K562 (cell line): ENCODE data around the gene HMGA1. TPM values are rescaled to one million over a fixed set of nuclear protein-coding genes. Genes with fewer than 3 reads are reported as not detected.

Source experiments
- ATAC-seq: fragments of 200-7000 bp; cut with Tn5 transposase; 3 replicates; pipeline ENCODE4 v1.9.1; 2020; ENCODE audit warnings: moderate library complexity
- BruUV-seq: library from RNA; stranded (reverse); fragments of 400-500 nt; replicated peaks from 2 replicates; lab custom pipeline; 2021; lab: Mats Ljungman, UMichigan
- CTCF ChIA-PET: fragments of 300-600 bp; formaldehyde crosslinking; extraction: SDS; loops from one replicate; lab custom pipeline; 2021; ENCODE audit warnings: low intra/inter-chr PET ratio; lab: Yijun Ruan, JAX
- POLR2A ChIA-PET: fragments of 300-600, 350-650 bp; sonication (Branson Sonifier 250); formaldehyde crosslinking; extraction: SDS; loops from one replicate; lab custom pipeline; 2021; ENCODE audit warnings: antibody characterized with exemption, inconsistent platforms; lab: Yijun Ruan, JAX
- DNase-seq, 4 experiments: peaks; one replicate each; pipeline versions ENCODE4 v3.0.0 to v3.0.0-alpha.2; 2011 to 2018; ENCODE audit warnings: low spot score in 3 of 4, mixed read lengths in 3 of 4; ENCODE audit errors: extremely low read depth in 1 of 4
- FAIRE-seq: peaks from 2 replicates; lab custom pipeline; 2011; peaks lifted over from hg19 to GRCh38; lab: Jason Lieb, UNC
- H2AFZ ChIP-seq: 2 replicates; pipeline ENCODE4 v1.6.0; 2011; ENCODE audit warnings: low read depth, low read length, control low read depth, inconsistent platforms
- H3K27ac ChIP-seq: fragments of 200-600 bp; 3 replicates; pipeline ENCODE4 v1.8.0; 2011; ENCODE audit warnings: low read depth, mild to moderate bottlenecking, control low read depth, inconsistent platforms, low read length, moderate library complexity, mixed read lengths; ENCODE audit errors: extremely low read depth
- H3K27me3 ChIP-seq, 2 experiments: fragments of 300-600 bp in 1 of 2; 2 replicates in 1 of 2; 3 replicates in 1 of 2; pipeline versions ENCODE4 v1.6.0 to v1.8.0; 2011; ENCODE audit warnings: inconsistent platforms in 2 of 2, low read length in 2 of 2, mild to moderate bottlenecking in 1 of 2, mixed read lengths in 1 of 2, moderate library complexity in 1 of 2; ENCODE audit not compliant: control insufficient read depth in 2 of 2, insufficient read depth in 2 of 2
- H3K36me3 ChIP-seq: fragments of 300-600 bp; 3 replicates; pipeline ENCODE4 v1.8.0; 2011; ENCODE audit warnings: mild to moderate bottlenecking, low read length, inconsistent platforms; ENCODE audit not compliant: control insufficient read depth, insufficient read depth
- H3K4me1 ChIP-seq, 2 experiments: fragments of 200-600 bp in 1 of 2; replicated peaks in 1 of 2; 2 replicates in 1 of 2; 3 replicates in 1 of 2; pipeline versions ENCODE4 v1.5.1 to v1.8.0; 2011; ENCODE audit warnings: inconsistent platforms in 2 of 2, low read length in 2 of 2, mild to moderate bottlenecking in 1 of 2, mixed read lengths in 1 of 2, moderate library complexity in 1 of 2; ENCODE audit not compliant: control insufficient read depth in 2 of 2, insufficient read depth in 2 of 2
- H3K4me2 ChIP-seq: 2 replicates; pipeline ENCODE4 v1.6.1; 2011; ENCODE audit warnings: low read length, control low read depth, inconsistent platforms, mixed read lengths; ENCODE audit not compliant: insufficient read depth
- H3K4me3 ChIP-seq: fragments of 200-600 bp; sonication (generic), shearing (Covaris generic); 2 replicates; pipeline ENCODE4 v1.5.1; 2016; ENCODE audit warnings: control low read depth, inconsistent platforms
- H3K79me2 ChIP-seq: fragments of 200-600 bp; 3 replicates; pipeline ENCODE4 v1.8.0; 2011; ENCODE audit warnings: low read length, inconsistent platforms; ENCODE audit not compliant: control insufficient read depth, insufficient read depth
- H3K9ac ChIP-seq, 2 experiments: 2 replicates each; pipeline versions ENCODE4 v1.6.0 to v1.6.1; 2011; ENCODE audit warnings: low read depth in 2 of 2, low read length in 2 of 2, control low read depth in 1 of 2, inconsistent platforms in 1 of 2, mild to moderate bottlenecking in 1 of 2, mixed read lengths in 1 of 2; ENCODE audit not compliant: insufficient read depth in 1 of 2
- H3K9me1 ChIP-seq: one replicate; pipeline ENCODE4 v1.6.0; 2011; ENCODE audit warnings: inconsistent platforms, mild to moderate bottlenecking, low read length, moderate library complexity; ENCODE audit not compliant: control insufficient read depth, insufficient read depth
- H3K9me3 ChIP-seq: replicated peaks from 2 replicates; pipeline ENCODE4 v1.5.1; 2011; ENCODE audit warnings: low read depth, low read length, inconsistent platforms; ENCODE audit not compliant: control insufficient read depth, insufficient read depth
- H4K20me1 ChIP-seq: replicated peaks from 2 replicates; pipeline ENCODE4 v1.6.1; 2011; ENCODE audit warnings: low read length, inconsistent platforms, mixed read lengths; ENCODE audit not compliant: control insufficient read depth, insufficient read depth
- CTCFL ChIP-seq: IDR thresholded peaks from 2 replicates; pipeline ENCODE4 v1.6.1; 2011; ENCODE audit warnings: borderline replicate concordance, low read depth, mild to moderate bottlenecking, moderate library complexity, low read length; ENCODE audit not compliant: insufficient read depth, poor library complexity, severe bottlenecking
- KAT8 ChIP-seq: fragments of 450-650 bp; IDR thresholded peaks from 2 replicates; pipeline ENCODE4 v1.6.1; 2016; ENCODE audit warnings: low read depth, mild to moderate bottlenecking
- NFE2L1 ChIP-seq: fragments of 450-650 bp; IDR thresholded peaks from 2 replicates; pipeline ENCODE4 v1.6.1; 2016; ENCODE audit warnings: missing genetic modification characterization, low read depth, mild to moderate bottlenecking, missing compliant biosample characterization, moderate library complexity, borderline replicate concordance
- POLR2A ChIP-seq: fragments of 450-650 bp; conservative IDR thresholded peaks from 2 replicates; pipeline ENCODE4 v1.6.1; 2016
- PTRF ChIP-seq: fragments of 450-650 bp; IDR thresholded peaks from 2 replicates; pipeline ENCODE4 v1.6.1; 2016; ENCODE audit warnings: mild to moderate bottlenecking, missing genetic modification characterization, missing compliant biosample characterization
- SNAPC5 ChIP-seq: fragments of 250-450 bp; sonication (Bioruptor Pico); IDR thresholded peaks from 2 replicates; pipeline ENCODE4 v1.8.0; 2021; ENCODE audit warnings: moderate library complexity, mild to moderate bottlenecking, inconsistent platforms
- TOE1 ChIP-seq, 2 experiments: fragments of 450-650 bp in 1 of 2; sonication (generic) in 1 of 2; formaldehyde crosslinking in 1 of 2; IDR thresholded peaks; 2 replicates each; pipeline versions ENCODE4 v1.7.1 to v1.8.0; 2016 to 2022; ENCODE audit warnings: borderline replicate concordance in 2 of 2, mild to moderate bottlenecking in 2 of 2, antibody characterized with exemption in 1 of 2, inconsistent platforms in 1 of 2, low read depth in 1 of 2, missing genetic modification reagents in 1 of 2, moderate library complexity in 1 of 2
- ZC3H4 ChIP-seq: sonication (generic); formaldehyde crosslinking; IDR thresholded peaks from 2 replicates; pipeline ENCODE4 v1.9.0; 2021; ENCODE audit warnings: missing genetic modification reagents, borderline replicate concordance
- ZNF740 ChIP-seq, 3 experiments: fragments of 200-800 bp in 1 of 3; sonication (Bioruptor generic) in 1 of 3; sonication (generic) in 1 of 3; formaldehyde crosslinking in 1 of 3; IDR thresholded peaks; 2 replicates each; pipeline versions ENCODE4 v1.6.1 to v1.8.0; 2016 to 2022; ENCODE audit warnings: mild to moderate bottlenecking in 2 of 3, missing compliant biosample characterization in 2 of 3, missing genetic modification characterization in 2 of 3, missing genetic modification reagents in 1 of 3
- WGBS: fragments of 100-300 bp; shearing (Covaris generic); methylation state at CpG from one replicate; pipeline ENCODE4 v1.1.6; 2016; ENCODE audit warnings: low coverage, mixed read lengths; ENCODE audit not compliant: insufficient coverage; ENCODE audit errors: missing lambda C conversion rate; 5-methylcytosine and 5-hydroxymethylcytosine counted together
- in situ Hi-C: fragments of 300-500 bp; cut with MboI; formaldehyde crosslinking; loops from 4 replicates; pipeline ENCODE4 v1.15.0; 2018; ENCODE audit warnings: inconsistent platforms, mixed read lengths
- intact Hi-C: fragments of 100-400 bp; cut with micrococcal nuclease; formaldehyde crosslinking; loops from 2 replicates; pipeline ENCODE4 v1.14.2; 2022
- polyA plus RNA-seq, 8 experiments: library from polyadenylated mRNA; depleted of rRNA in 4 of 8; stranded (reverse) in 5 of 8; unstranded in 3 of 8; fragments of >200 nt; fragmentation: Nextera tagmentation in 2 of 8; fragmentation: Illumina TruSeq in 1 of 8; extraction: Ambion mirVana in 2 of 8; extraction: Trizol in 1 of 8; gene quantifications; 2 replicates each; pipeline versions ENCODE4 v1.2.1 to v1.2.3, GENCODE V29; 2011 to 2014; ENCODE audit warnings: inconsistent platforms in 1 of 8, missing spikeins in 1 of 8
- total RNA-seq, 7 experiments: library from RNA; depleted of rRNA in 6 of 7; stranded (reverse); fragments of >200 nt in 6 of 7; fragmentation: Illumina TruSeq in 2 of 7; extraction: Trizol in 2 of 7; gene quantifications; 2 replicates each; pipeline versions ENCODE4 v1.2.1 to v1.2.3, GENCODE V29; 2011 to 2021; ENCODE audit warnings: low replicate concordance in 1 of 7

HMGA1 gene
- total and polyA plus RNA-seq, 9 of the 15 experiments (the other 6 are each of a cell fraction or from before 2014, with no cell fraction given), result 27.8 to 1,947 (median 594) TPM

GRCh38 chr6:34284563-34285447, 48.1 kb downstream of the HMGA1 start (continued):
- TF ChIP-seq ZNF740 (CRISPR knock-in tag; IDR thresholded peaks at IDR 0.05) (no peak), ZNF740 (tag; IDR thresholded peaks at IDR 0.05) (no peak)

- H3K27me3 ChIP-seq, result no peaks in the 10 kb centered on the region
- no peaks in the 10 kb centered on the region for H4K20me1 ChIP-seq
- no TSS peak for BruUV-seq
- H3K36me3 ChIP-seq, result peaks cover 81% of the 10 kb centered on the region
- 62% methylated on average over 4 of the region's 4 CpGs for WGBS
- H3K9ac ChIP-seq, result no peak overlapping the region
- H3K4me3 ChIP-seq, result no peak overlapping the region
- H3K9me3 ChIP-seq, result no peaks in the 10 kb centered on the region
- ChIA-PET CTCF (no interaction called here), POLR2A (no interaction called here)
- H2AFZ ChIP-seq, result no peak overlapping the region
- no peak for ATAC-seq
- intact Hi-C loops (loop anchor here (2.0 kb wide), 1 partner anchor 39 kb away; no protein-coding TSS in a partner anchor), in situ Hi-C loops (no loop called here)
- H3K79me2 ChIP-seq, result peaks cover 10% of the 10 kb centered on the region
- no peak overlapping the region for H3K4me2 ChIP-seq
- peak overlapping the region; percentile 7; the same call in 2 of the 3 replicates for H3K27ac ChIP-seq
- H3K9me1 ChIP-seq, result no peaks in the 10 kb centered on the region
- peaks cover 8 to 52% of the 10 kb centered on the region in 2 experiments; a peak in 4 of 5 replicates for H3K4me1 ChIP-seq
- no peak for DNase-seq
- no peak for FAIRE-seq
- TF ChIP-seq KAT8 (no peak), ZC3H4 (no peak), TOE1 (IDR thresholded peaks at IDR 0.05; ENCODE audit: borderline replicate concordance) (0 out of 2 replicates have a peak, but pooled peaks have one; percentile 5), TOE1 (CRISPR knock-in tag; IDR thresholded peaks at IDR 0.05; ENCODE audit: borderline replicate concordance, low read depth) (no peak), SNAPC5 (CRISPR knock-in tag) (no peak), POLR2A (0 out of 2 replicates have a peak, but pooled peaks have one; percentile 25), CTCFL (no peak), PTRF (0 out of 2 replicates have a peak, but pooled peaks have one; percentile 12), NFE2L1 (tag) (no peak)
Measured at GRCh38 chr6:34285448-34286164, 48.9 kb downstream of the HMGA1 start.
